H1 (cell line): Measurements from ENCODE around the gene PTF1A.

Source experiments
- CEBPB ChIP-seq: IDR thresholded peaks from 2 replicates; pipeline ENCODE4 v1.6.1; 2012; ENCODE audit warnings: low read depth, low read length
- CHD2 ChIP-seq: IDR thresholded peaks from 2 replicates; pipeline ENCODE4 v1.6.1; 2012; ENCODE audit warnings: low read length, improper control_type of control experiment
- JUND ChIP-seq: IDR thresholded peaks from 2 replicates; pipeline ENCODE4 v1.6.1; 2011; ENCODE audit warnings: mild to moderate bottlenecking, improper control_type of control experiment, low read length
- POLR2A ChIP-seq, 2 experiments: IDR thresholded peaks; 1 replicate in 1 of 2; 2 replicates in 1 of 2; pipeline ENCODE4 v1.6.1; 2011; ENCODE audit warnings: low read depth in 2 of 2, low read length in 2 of 2, mild to moderate bottlenecking in 2 of 2; ENCODE audit errors: control extremely low read depth in 1 of 2
- RAD21 ChIP-seq, 2 experiments: IDR thresholded peaks in 1 of 2; conservative IDR thresholded peaks in 1 of 2; 2 replicates each; pipeline ENCODE4 v1.6.1; 2011; ENCODE audit warnings: low read depth in 2 of 2, low read length in 2 of 2, improper control_type of control experiment in 1 of 2, inconsistent platforms in 1 of 2, mild to moderate bottlenecking in 1 of 2, moderate library complexity in 1 of 2
- SP2 ChIP-seq: IDR thresholded peaks from 2 replicates; pipeline ENCODE4 v1.6.1; 2012; ENCODE audit warnings: mild to moderate bottlenecking, low read length, inconsistent platforms
- YY1 ChIP-seq: IDR thresholded peaks from 2 replicates; pipeline ENCODE4 v1.6.1; 2011; ENCODE audit warnings: low read depth, mild to moderate bottlenecking, low read length
- TF ChIP-seq, protein P1 (sequence below), 3 experiments: IDR thresholded peaks; 1 replicate in 2 of 3; 2 replicates in 1 of 3; pipeline versions ENCODE4 v1.5.1 to v1.6.1; 2011; ENCODE audit warnings: low read length in 3 of 3, mild to moderate bottlenecking in 3 of 3, inconsistent platforms in 2 of 3, low read depth in 1 of 3, moderate library complexity in 1 of 3; ENCODE audit not compliant: insufficient read depth in 1 of 3; ENCODE audit errors: control extremely low read depth in 1 of 3

DNA sequence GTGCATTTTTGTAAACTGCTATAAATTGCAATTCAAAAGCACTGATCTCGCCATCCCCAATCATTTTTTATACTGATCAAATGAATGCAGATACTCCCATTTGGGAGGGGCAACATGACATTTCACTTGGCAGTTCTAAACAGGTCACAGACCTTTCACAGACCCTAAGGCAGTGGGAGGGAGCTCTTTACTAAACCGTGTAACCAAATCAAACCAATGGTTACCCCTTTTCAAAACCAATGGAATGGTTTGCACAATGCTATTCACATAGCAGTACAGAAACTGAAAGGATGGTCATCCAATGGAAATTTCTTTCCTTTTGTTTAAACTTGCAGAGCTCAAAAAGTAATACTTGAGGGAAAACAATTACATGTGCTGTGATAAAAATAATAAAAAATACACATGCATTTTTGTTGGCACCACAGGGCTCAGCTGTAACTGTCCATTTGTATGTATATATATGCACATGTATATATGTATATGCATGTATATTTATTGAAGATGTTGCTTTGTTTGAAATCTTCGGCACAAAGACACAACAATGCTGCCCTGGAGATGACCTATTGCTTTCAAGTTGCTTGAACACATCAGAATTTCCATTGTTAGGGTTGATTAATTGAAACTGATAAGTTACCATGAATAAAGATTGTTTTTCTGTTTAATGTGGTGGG is 14.0 kb downstream of the PTF1A start:
- TF ChIP-seq POLR2A (IDR thresholded peaks at IDR 0.05; ENCODE audit: control extremely low read depth in 1 of 2, low read depth in 2 of 2, low read length in 2 of 2) = no peak
- TF ChIP-seq JUND = no peak
- no peak for TF ChIP-seq RAD21 (IDR thresholded peaks at IDR 0.05 in 1 of 2, conservative IDR thresholded peaks at IDR 0.05 in 1 of 2; ENCODE audit: low read depth in 2 of 2, low read length in 2 of 2)
- no peak for TF ChIP-seq CHD2
- TF ChIP-seq, protein P1, sequence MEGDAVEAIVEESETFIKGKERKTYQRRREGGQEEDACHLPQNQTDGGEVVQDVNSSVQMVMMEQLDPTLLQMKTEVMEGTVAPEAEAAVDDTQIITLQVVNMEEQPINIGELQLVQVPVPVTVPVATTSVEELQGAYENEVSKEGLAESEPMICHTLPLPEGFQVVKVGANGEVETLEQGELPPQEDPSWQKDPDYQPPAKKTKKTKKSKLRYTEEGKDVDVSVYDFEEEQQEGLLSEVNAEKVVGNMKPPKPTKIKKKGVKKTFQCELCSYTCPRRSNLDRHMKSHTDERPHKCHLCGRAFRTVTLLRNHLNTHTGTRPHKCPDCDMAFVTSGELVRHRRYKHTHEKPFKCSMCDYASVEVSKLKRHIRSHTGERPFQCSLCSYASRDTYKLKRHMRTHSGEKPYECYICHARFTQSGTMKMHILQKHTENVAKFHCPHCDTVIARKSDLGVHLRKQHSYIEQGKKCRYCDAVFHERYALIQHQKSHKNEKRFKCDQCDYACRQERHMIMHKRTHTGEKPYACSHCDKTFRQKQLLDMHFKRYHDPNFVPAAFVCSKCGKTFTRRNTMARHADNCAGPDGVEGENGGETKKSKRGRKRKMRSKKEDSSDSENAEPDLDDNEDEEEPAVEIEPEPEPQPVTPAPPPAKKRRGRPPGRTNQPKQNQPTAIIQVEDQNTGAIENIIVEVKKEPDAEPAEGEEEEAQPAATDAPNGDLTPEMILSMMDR (IDR thresholded peaks at IDR 0.05; ENCODE audit: control extremely low read depth in 1 of 3, insufficient read depth in 1 of 3, low read depth in 1 of 3, low read length in 3 of 3) = no peak
- TF ChIP-seq YY1 = no peak
- TF ChIP-seq CEBPB = no peak
- TF ChIP-seq SP2 = no peak
